Activated B cell treated with CpG ODN at 0.5 μM for 24 hours (primary cell): Measurements from ENCODE around the gene METTL6. TPM values are rescaled to one million over a fixed set of nuclear protein-coding genes. Genes with fewer than 3 reads are reported as not detected.
"Not testable (repeated sequence)": the region's sequence is repeated elsewhere in the genome, so short reads cannot be mapped to it uniquely, and the experiment has no call there.

Experiments
- ATAC-seq: fragments of 200-7000 bp; cut with Tn5 transposase; one replicate; pipeline ENCODE4 v1.10.0; 2021; ENCODE audit warnings: low read depth, mild to moderate bottlenecking, moderate library complexity
- CTCF ChIA-PET: fragments of 350-600 bp; sonication (Branson Sonifier 250); formaldehyde crosslinking; loops from one replicate; lab custom pipeline; 2021; ENCODE audit warnings: antibody characterized with exemption; lab: Charles Lee
- POLR2A ChIA-PET: fragments of 350-600 bp; sonication (Branson Sonifier 250); formaldehyde crosslinking; loops from one replicate; lab custom pipeline; 2021; ENCODE audit warnings: antibody characterized with exemption; lab: Charles Lee
- DNase-seq: peaks from one replicate; pipeline ENCODE4 v3.0.0; 2022
- H3K27ac Mint-ChIP-seq: one replicate; pipeline ENCODE4 v1.8.0; 2020; ENCODE audit warnings: mixed read lengths
- H3K27me3 Mint-ChIP-seq: one replicate; pipeline ENCODE4 v1.8.0; 2021; ENCODE audit warnings: mixed read lengths
- H3K36me3 Mint-ChIP-seq: one replicate; pipeline ENCODE4 v1.8.0; 2021; ENCODE audit warnings: low read depth, mixed read lengths
- H3K4me1 Mint-ChIP-seq: one replicate; pipeline ENCODE4 v1.8.0; 2021; ENCODE audit warnings: mixed read lengths
- H3K4me3 Mint-ChIP-seq: one replicate; pipeline ENCODE4 v1.8.0; 2020; ENCODE audit warnings: mild to moderate bottlenecking, mixed read lengths
- H3K9me3 Mint-ChIP-seq: one replicate; pipeline ENCODE4 v1.8.0; 2020; ENCODE audit warnings: mixed read lengths
- CTCF ChIP-seq: fragments of 200-600 bp; IDR thresholded peaks from one replicate; pipeline ENCODE4 v1.8.0; 2022; ENCODE audit warnings: antibody characterized with exemption, mild to moderate bottlenecking
- intact Hi-C: fragments of 100-400 bp; cut with micrococcal nuclease; formaldehyde crosslinking; loops from one replicate; pipeline ENCODE4 v1.15.1; 2024
- total RNA-seq: library from RNA; stranded (reverse); gene quantifications from 2 replicates; pipeline ENCODE4 v1.2.3, GENCODE V29; 2022

METTL6 gene
- total RNA-seq, 1 donor from 2014 or later, result 18.7 TPM

DNA sequence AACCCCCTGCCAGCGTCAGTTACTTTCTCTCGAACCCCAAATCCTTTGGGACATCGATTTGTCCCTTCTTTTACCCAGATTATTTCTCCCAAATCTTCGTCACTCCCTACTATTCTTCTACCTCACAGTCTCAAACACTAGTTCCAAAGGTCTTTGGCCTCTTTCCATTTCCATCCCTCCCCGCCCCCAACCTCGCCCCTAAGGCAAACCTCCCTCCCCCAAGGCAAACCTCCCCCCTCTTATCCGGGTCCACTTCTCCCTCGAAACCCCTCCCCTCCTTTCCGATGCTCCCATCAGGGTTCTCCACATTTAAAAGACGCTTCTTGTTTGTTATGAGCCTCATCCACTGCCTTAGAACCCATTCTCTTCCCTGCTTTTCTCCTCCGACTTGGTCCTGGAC is 637 bp upstream of the METTL6 start:
- Mint-ChIP-seq H3K36me3 (peaks cover 49% of the 10 kb centered on the region), H3K27me3 (no peaks in the 10 kb centered on the region), H3K4me3 (peak overlapping the region; percentile 96), H3K9me3 (no peaks in the 10 kb centered on the region), H3K4me1 (peaks cover 50% of the 10 kb centered on the region), H3K27ac (peak overlapping the region; percentile 95)
- DNase-seq, result no peak
- TF ChIP-seq CTCF, result no peak
- ChIA-PET POLR2A (no interaction called here), CTCF (no interaction called here)
- no peak for ATAC-seq
- intact Hi-C loops, result loop anchor here (1.0 to 10.0 kb wide), 8 partner anchors 129 to 481 kb away; partner anchors contain the start of genes BTD, CAPN7, HACL1 and MRPS25

DNA sequence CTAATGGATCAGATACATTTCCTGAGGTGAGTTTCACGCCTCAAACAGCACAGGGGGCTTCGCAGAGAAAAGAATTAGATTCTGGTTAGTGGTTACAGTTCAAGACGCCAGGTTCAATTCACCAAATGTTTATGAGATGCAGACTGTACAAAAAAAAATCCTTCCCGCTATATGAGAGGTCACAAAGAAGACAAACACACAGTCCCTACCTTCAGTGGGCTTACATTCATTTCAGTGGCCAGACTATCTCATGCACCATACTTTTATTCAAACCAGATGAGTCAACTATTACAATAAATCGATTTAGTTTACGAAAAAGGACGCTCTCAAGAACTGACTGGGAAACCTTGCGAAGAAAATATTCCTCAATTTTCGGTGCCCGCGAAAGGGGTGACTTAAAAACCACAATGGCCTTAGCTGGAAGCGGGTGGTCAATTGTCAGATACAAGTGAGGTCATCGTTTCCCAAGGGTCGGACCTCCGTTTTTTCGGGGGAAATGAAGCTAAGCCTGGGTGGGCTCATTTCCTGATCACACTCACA is 695 bp downstream of the METTL6 start:
- no peaks in the 10 kb centered on the region for H3K27me3 Mint-ChIP-seq
- DNase-seq (no peak), ATAC-seq (no peak)
- peaks cover 50% of the 10 kb centered on the region for H3K4me1 Mint-ChIP-seq
- peak overlapping the region; percentile 95 for H3K27ac Mint-ChIP-seq
- ChIA-PET CTCF (interaction anchor here (0.9 to 1.6 kb wide), 3 partner anchors 22 to 220 kb away, joined by 3 to 4 read pairs (median 3); partner anchors contain the start of gene CAPN7), POLR2A (interaction anchor here (0.8 kb wide), 1 partner anchor 155 kb away, joined by 3 read pairs; no protein-coding TSS in a partner anchor)
- no peak for TF ChIP-seq CTCF
- peak overlapping the region; percentile 96 for H3K4me3 Mint-ChIP-seq
- intact Hi-C loops, result loop anchor here (1.0 to 10.0 kb wide), 8 partner anchors 131 to 479 kb away; partner anchors contain the start of genes BTD, CAPN7, HACL1 and MRPS25
- no peaks in the 10 kb centered on the region for H3K9me3 Mint-ChIP-seq
- peaks cover 45% of the 10 kb centered on the region for H3K36me3 Mint-ChIP-seq

GRCh38 chr3:15420871-15421270 is 6.5 kb downstream of the METTL6 start:
- ChIA-PET CTCF (no interaction called here), POLR2A (no interaction called here)
- Mint-ChIP-seq H3K9me3 (no peaks in the 10 kb centered on the region), H3K4me1 (peaks cover 8% of the 10 kb centered on the region), H3K4me3 (no peak overlapping the region), H3K27me3 (no peaks in the 10 kb centered on the region), H3K36me3 (peaks cover 57% of the 10 kb centered on the region), H3K27ac (no peak overlapping the region)
- no peak for DNase-seq
- intact Hi-C loops, result loop anchor here (10.0 kb wide), 1 partner anchor 394 kb away; no protein-coding TSS in a partner anchor
- ATAC-seq, result no peak
- TF ChIP-seq CTCF, result no peak

- intact Hi-C loops, CTCF ChIA-PET, H3K27ac Mint-ChIP-seq, H3K4me1 Mint-ChIP-seq, DNase-seq, H3K4me3 Mint-ChIP-seq, H3K9me3 Mint-ChIP-seq, H3K27me3 Mint-ChIP-seq, ATAC-seq: not testable (repeated sequence)
- H3K36me3 Mint-ChIP-seq, result peaks cover 59% of the 10 kb centered on the region
- POLR2A ChIA-PET, result interaction anchor here (0.6 kb wide), 1 partner anchor 229 kb away, joined by 3 read pairs; no protein-coding TSS in a partner anchor
These were observed 16.4 kb downstream of the METTL6 start for GRCh38 chr3:15410966-15411365.

DNA sequence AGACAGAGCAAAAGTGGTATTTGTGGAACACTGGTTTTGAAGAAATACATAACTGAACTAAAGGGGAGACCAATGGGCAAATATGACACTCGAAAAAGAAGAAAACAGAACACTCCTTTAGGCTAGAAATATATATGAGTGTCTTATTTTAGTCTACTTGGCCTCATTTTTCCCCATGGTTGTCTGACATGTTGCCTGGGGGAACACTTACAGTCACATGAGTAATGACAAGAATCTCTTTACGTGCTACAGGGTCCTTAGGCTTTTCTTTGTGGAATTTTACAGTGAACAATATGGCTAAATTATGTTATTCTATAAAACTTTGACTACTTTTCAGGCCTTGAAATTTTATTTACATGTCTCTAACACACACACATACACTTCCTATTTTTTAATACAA is 17.6 kb downstream of the METTL6 start:
- Mint-ChIP-seq H3K4me3 (no peak overlapping the region), H3K4me1 (peaks cover 7% of the 10 kb centered on the region), H3K27me3 (no peaks in the 10 kb centered on the region), H3K36me3 (peaks cover 47% of the 10 kb centered on the region), H3K27ac (no peak overlapping the region), H3K9me3 (no peaks in the 10 kb centered on the region)
- DNase-seq (no peak), ATAC-seq (no peak)
- ChIA-PET CTCF (interaction anchor here (3.6 kb wide), 1 partner anchor 206 kb away, joined by 28 read pairs; no protein-coding TSS in a partner anchor), POLR2A (no interaction called here)
- intact Hi-C loops, result no loop called here
- no peak for TF ChIP-seq CTCF
